Measurements from ENCODE around the gene INPP5B.
A peak's percentile ranks its signal among the peaks of the same experiment; 100 is the strongest.
"Not testable (repeated sequence)": the region's sequence is repeated elsewhere in the genome, so short reads cannot be mapped to it uniquely, and the experiment has no call there.

The INPP5B gene

GRCh38 chr1:37914719-37915475, 32.0 kb downstream of the INPP5B start:
- peaks cover 8% of the 10 kb centered on the region for H3K36me3 Mint-ChIP-seq (ENCODE audit: low read depth)
- no peaks in the 10 kb centered on the region for H3K9me3 Mint-ChIP-seq

GRCh38 chr1:37911478-37911877, 35.4 kb downstream of the INPP5B start:
- H3K4me1 Mint-ChIP-seq (ENCODE audit: low read depth); H3K4me3 Mint-ChIP-seq; H3K27me3 Mint-ChIP-seq; H3K27ac Mint-ChIP-seq; intact Hi-C loops (cut with micrococcal nuclease); H3K36me3 Mint-ChIP-seq (ENCODE audit: low read depth): not testable (repeated sequence)
- peaks cover 11% of the 10 kb centered on the region for H3K9me3 Mint-ChIP-seq

More at GRCh38 chr1:37914719-37915475, 32.0 kb downstream of the INPP5B start:
- Mint-ChIP-seq H3K27me3 (no peaks in the 10 kb centered on the region), H3K4me1 (ENCODE audit: low read depth) (peaks cover 19% of the 10 kb centered on the region), H3K27ac (no peak overlapping the region), H3K4me3 (no peak overlapping the region)
- intact Hi-C loops (cut with micrococcal nuclease) = no loop called here

- intact Hi-C loops (cut with micrococcal nuclease); H3K27me3 Mint-ChIP-seq; H3K4me3 Mint-ChIP-seq; H3K36me3 Mint-ChIP-seq (ENCODE audit: low read depth); H3K27ac Mint-ChIP-seq; H3K4me1 Mint-ChIP-seq (ENCODE audit: low read depth): not testable (repeated sequence)
- peaks cover 11% of the 10 kb centered on the region for H3K9me3 Mint-ChIP-seq
Measured at GRCh38 chr1:37910886-37911285, 36.0 kb downstream of the INPP5B start.

GRCh38 chr1:37908531-37908930, 38.3 kb downstream of the INPP5B start:
- peaks cover 11% of the 10 kb centered on the region for H3K9me3 Mint-ChIP-seq

GRCh38 chr1:37907416-37908125, 39.3 kb downstream of the INPP5B start:
- H3K27me3 Mint-ChIP-seq; H3K27ac Mint-ChIP-seq; intact Hi-C loops (cut with micrococcal nuclease); H3K4me3 Mint-ChIP-seq: not testable (repeated sequence)
- Mint-ChIP-seq H3K9me3 (peaks cover 11% of the 10 kb centered on the region), H3K36me3 (ENCODE audit: low read depth) (peaks cover 11% of the 10 kb centered on the region), H3K4me1 (ENCODE audit: low read depth) (peaks cover 12% of the 10 kb centered on the region)

More at GRCh38 chr1:37908531-37908930, 38.3 kb downstream of the INPP5B start:
- H3K36me3 Mint-ChIP-seq (ENCODE audit: low read depth); H3K4me3 Mint-ChIP-seq; H3K27ac Mint-ChIP-seq; intact Hi-C loops (cut with micrococcal nuclease); H3K27me3 Mint-ChIP-seq; H3K4me1 Mint-ChIP-seq (ENCODE audit: low read depth): not testable (repeated sequence)

- intact Hi-C loops (cut with micrococcal nuclease); H3K27ac Mint-ChIP-seq; H3K4me3 Mint-ChIP-seq; H3K27me3 Mint-ChIP-seq: not testable (repeated sequence)
- peaks cover 22% of the 10 kb centered on the region for H3K4me1 Mint-ChIP-seq (ENCODE audit: low read depth)
- H3K9me3 Mint-ChIP-seq = peaks cover 11% of the 10 kb centered on the region
- peaks cover 15% of the 10 kb centered on the region for H3K36me3 Mint-ChIP-seq (ENCODE audit: low read depth)
Measured at GRCh38 chr1:37906591-37906990, 40.3 kb downstream of the INPP5B start.

- H3K4me1 Mint-ChIP-seq (ENCODE audit: low read depth) = peaks cover 30% of the 10 kb centered on the region
- H3K27me3 Mint-ChIP-seq = no peaks in the 10 kb centered on the region
- peaks cover 15% of the 10 kb centered on the region for H3K36me3 Mint-ChIP-seq (ENCODE audit: low read depth)
- H3K27ac Mint-ChIP-seq = no peak overlapping the region
- H3K4me3 Mint-ChIP-seq = no peak overlapping the region
- intact Hi-C loops (cut with micrococcal nuclease) = no loop called here
- peaks cover 11% of the 10 kb centered on the region for H3K9me3 Mint-ChIP-seq
Measured at GRCh38 chr1:37905727-37906126, 41.1 kb downstream of the INPP5B start.

GRCh38 chr1:37903921-37904320, 42.9 kb downstream of the INPP5B start:
- peaks cover 11% of the 10 kb centered on the region for H3K9me3 Mint-ChIP-seq
- H3K4me3 Mint-ChIP-seq; H3K27me3 Mint-ChIP-seq; intact Hi-C loops (cut with micrococcal nuclease): not testable (repeated sequence)
- H3K4me1 Mint-ChIP-seq (ENCODE audit: low read depth) = peaks cover 33% of the 10 kb centered on the region
- peaks cover 15% of the 10 kb centered on the region for H3K36me3 Mint-ChIP-seq (ENCODE audit: low read depth)
- H3K27ac Mint-ChIP-seq = peak overlapping the region; percentile 32

- intact Hi-C loops (cut with micrococcal nuclease) = no loop called here
- H3K36me3 Mint-ChIP-seq (ENCODE audit: low read depth) = peaks cover 15% of the 10 kb centered on the region
- H3K4me1 Mint-ChIP-seq (ENCODE audit: low read depth) = peaks cover 30% of the 10 kb centered on the region
- no peak overlapping the region for H3K4me3 Mint-ChIP-seq
- no peaks in the 10 kb centered on the region for H3K27me3 Mint-ChIP-seq
- H3K27ac Mint-ChIP-seq = peak overlapping the region; percentile 32
- H3K9me3 Mint-ChIP-seq = peaks cover 2% of the 10 kb centered on the region
Measured at GRCh38 chr1:37902983-37903382, 43.9 kb downstream of the INPP5B start.

GRCh38 chr1:37901893-37902225, 45.0 kb downstream of the INPP5B start:
- intact Hi-C loops (cut with micrococcal nuclease) = no loop called here
- peaks cover 28% of the 10 kb centered on the region for H3K4me1 Mint-ChIP-seq (ENCODE audit: low read depth)
- H3K36me3 Mint-ChIP-seq (ENCODE audit: low read depth) = peaks cover 11% of the 10 kb centered on the region
- H3K27ac Mint-ChIP-seq = peak overlapping the region; percentile 75
- H3K27me3 Mint-ChIP-seq = no peaks in the 10 kb centered on the region
- peak overlapping the region; percentile 18 for H3K4me3 Mint-ChIP-seq
- no peaks in the 10 kb centered on the region for H3K9me3 Mint-ChIP-seq

- Mint-ChIP-seq H3K9me3 (no peaks in the 10 kb centered on the region), H3K27ac (peak overlapping the region; percentile 75), H3K27me3 (no peaks in the 10 kb centered on the region), H3K4me1 (ENCODE audit: low read depth) (peaks cover 28% of the 10 kb centered on the region), H3K4me3 (peak overlapping the region; percentile 18), H3K36me3 (ENCODE audit: low read depth) (peaks cover 10% of the 10 kb centered on the region)
- intact Hi-C loops (cut with micrococcal nuclease) = no loop called here
Measured at GRCh38 chr1:37901191-37901892, 45.5 kb downstream of the INPP5B start.

- intact Hi-C loops (cut with micrococcal nuclease); H3K27me3 Mint-ChIP-seq; H3K27ac Mint-ChIP-seq; H3K9me3 Mint-ChIP-seq; H3K4me3 Mint-ChIP-seq: not testable (repeated sequence)
- Mint-ChIP-seq H3K4me1 (ENCODE audit: low read depth) (peaks cover 29% of the 10 kb centered on the region), H3K36me3 (ENCODE audit: low read depth) (peaks cover 16% of the 10 kb centered on the region)
Measured at GRCh38 chr1:37897563-37897962, 49.3 kb downstream of the INPP5B start.

GRCh38 chr1:37893673-37894072, 53.2 kb downstream of the INPP5B start:
- H3K9me3 Mint-ChIP-seq = no peaks in the 10 kb centered on the region
- peaks cover 40% of the 10 kb centered on the region for H3K36me3 Mint-ChIP-seq (ENCODE audit: low read depth)
- H3K4me1 Mint-ChIP-seq (ENCODE audit: low read depth) = peaks cover 8% of the 10 kb centered on the region
- intact Hi-C loops (cut with micrococcal nuclease) = no loop called here
- no peak overlapping the region for H3K4me3 Mint-ChIP-seq
- peak overlapping the region; percentile 49 for H3K27ac Mint-ChIP-seq
- no peaks in the 10 kb centered on the region for H3K27me3 Mint-ChIP-seq
